Vagina (tissue), 2 donors: ENCODE measurements around the gene ERVK3-1. TPM values are rescaled to one million over a fixed set of nuclear protein-coding genes. Genes with fewer than 3 reads are reported as not detected.

Source experiments
- DNase-seq, 2 donors: peaks; one replicate each; pipeline ENCODE4 v3.0.0-alpha.2; 2017; ENCODE audit errors: extremely low spot score in 2 of 2
- H3K27ac ChIP-seq: fragments of 200-600 bp; sonication (generic); one replicate; pipeline ENCODE4 v1.5.1; 2019
- H3K27me3 ChIP-seq: fragments of 200-600 bp; sonication (generic); one replicate; pipeline ENCODE4 v1.5.1; 2019
- H3K36me3 ChIP-seq, 2 donors: fragments of 200-600 bp; sonication (generic); one replicate each; pipeline ENCODE4 v1.5.1; 2017 to 2019
- H3K4me1 ChIP-seq: fragments of 200-600 bp; sonication (generic); one replicate; pipeline ENCODE4 v1.5.1; 2019
- H3K4me3 ChIP-seq, 2 donors: fragments of 200-600 bp; sonication (generic); 1 replicate in 1 of 2; 2 replicates in 1 of 2; pipeline ENCODE4 v1.5.1; 2016 to 2019
- H3K9me3 ChIP-seq: fragments of 200-600 bp; sonication (generic); one replicate; pipeline ENCODE4 v1.5.1; 2019
- CTCF ChIP-seq, 3 experiments: fragments of 450-650 bp in 2 of 3; fragments of 200-600 bp in 1 of 3; sonication (generic) in 1 of 3; IDR thresholded peaks; one replicate each; pipeline ENCODE4 v1.5.1; 2017 to 2019; ENCODE audit warnings: antibody characterized with exemption in 3 of 3, mild to moderate bottlenecking in 2 of 3, moderate library complexity in 2 of 3
- POLR2A ChIP-seq, 2 donors: fragments of 450-650 bp; IDR thresholded peaks; one replicate each; pipeline ENCODE4 v1.6.1; 2017; ENCODE audit warnings: antibody characterized with exemption in 2 of 2, mild to moderate bottlenecking in 2 of 2, moderate library complexity in 2 of 2
- POLR2AphosphoS5 ChIP-seq, 2 donors: sonication (generic); formaldehyde crosslinking; IDR thresholded peaks; one replicate each; pipeline ENCODE4 v1.9.0; 2017; ENCODE audit warnings: antibody characterized with exemption in 2 of 2, mild to moderate bottlenecking in 2 of 2, low read depth in 1 of 2; ENCODE audit not compliant: insufficient read depth in 1 of 2
- intact Hi-C: fragments of 100-400 bp; cut with DNase I; formaldehyde crosslinking; loops from one replicate; pipeline ENCODE4 v1.15.1; 2023
- total RNA-seq: library from RNA; depleted of rRNA; stranded (reverse); fragments of >200 nt; gene quantifications from one replicate; pipeline ENCODE4 v1.2.3, GENCODE V29; 2016

ERVK3-1 gene
- total RNA-seq, 1 donor from 2014 or later: 45.9 TPM

GRCh38 chr19:58277748-58278540, 27.2 kb upstream of the ERVK3-1 start:
- Histone ChIP-seq H3K36me3 (peaks cover 0 to 35% of the 10 kb centered on the region in 2 donors), H3K4me3 (peak overlapping the region; percentile 69 to 100), H3K4me1 (peaks cover 30% of the 10 kb centered on the region), H3K27ac (peak overlapping the region; percentile 92), H3K9me3 (peaks cover 19% of the 10 kb centered on the region), H3K27me3 (no peaks in the 10 kb centered on the region)
- DNase-seq: no peak
- intact Hi-C loops: no loop called here
- TF ChIP-seq CTCF (IDR thresholded peaks at IDR 0.05) (no peak), POLR2AphosphoS5 (IDR thresholded peaks at IDR 0.05; ENCODE audit: insufficient read depth in 1 of 2, low read depth in 1 of 2) (no peak), POLR2A (IDR thresholded peaks at IDR 0.05) (no peak)

GRCh38 chr19:58278541-58279041, 26.6 kb upstream of the ERVK3-1 start, which contains the start of gene ZNF8:
Gene ZNF8, plus strand, starts transcription at chr19:58278955. Its CDS starts 127 bp downstream, at chr19:58279082.
- DNase-seq: peak; percentile 96 to 98
- Histone ChIP-seq H3K27me3 (no peaks in the 10 kb centered on the region), H3K9me3 (peaks cover 15% of the 10 kb centered on the region), H3K4me3 (peak within 1 kb of the TSS; percentile 69 to 100), H3K36me3 (peaks cover 0 to 29% of the 10 kb centered on the region in 2 donors), H3K27ac (peak within 1 kb of the TSS; percentile 92), H3K4me1 (peaks cover 30% of the 10 kb centered on the region)
- TF ChIP-seq POLR2AphosphoS5 (IDR thresholded peaks at IDR 0.05; ENCODE audit: insufficient read depth in 1 of 2, low read depth in 1 of 2) (peak; percentile 94), CTCF (IDR thresholded peaks at IDR 0.05) (peak in 1 of 3 experiments; percentile 21), POLR2A (IDR thresholded peaks at IDR 0.05) (peak in 1 of 2 donors; percentile 28)
- intact Hi-C loops: no loop called here

GRCh38 chr19:58279042-58279924, 25.9 kb upstream of the ERVK3-1 start:
- Histone ChIP-seq H3K4me3 (peak overlapping the region; percentile 69 to 100), H3K4me1 (peaks cover 30% of the 10 kb centered on the region), H3K27me3 (no peaks in the 10 kb centered on the region), H3K36me3 (peaks cover 0 to 26% of the 10 kb centered on the region in 2 donors), H3K27ac (peak overlapping the region; percentile 92), H3K9me3 (peaks cover 9% of the 10 kb centered on the region)
- intact Hi-C loops: no loop called here
- TF ChIP-seq POLR2A (IDR thresholded peaks at IDR 0.05) (no peak), CTCF (IDR thresholded peaks at IDR 0.05) (no peak), POLR2AphosphoS5 (IDR thresholded peaks at IDR 0.05; ENCODE audit: insufficient read depth in 1 of 2, low read depth in 1 of 2) (peak in 1 of 2 donors; percentile 70)
- DNase-seq: no peak

GRCh38 chr19:58279925-58280316, 25.3 kb upstream of the ERVK3-1 start:
- intact Hi-C loops: loop anchor here (1.0 kb wide), 1 partner anchor 28 kb away; no protein-coding TSS in a partner anchor
- Histone ChIP-seq H3K27ac (no peak overlapping the region), H3K9me3 (peaks cover 3% of the 10 kb centered on the region), H3K4me3 (peak overlapping the region; percentile 69 to 100), H3K4me1 (peaks cover 30% of the 10 kb centered on the region), H3K27me3 (no peaks in the 10 kb centered on the region), H3K36me3 (peaks cover 0 to 24% of the 10 kb centered on the region in 2 donors)
- DNase-seq: no peak
- TF ChIP-seq POLR2A (IDR thresholded peaks at IDR 0.05) (no peak), CTCF (IDR thresholded peaks at IDR 0.05) (no peak), POLR2AphosphoS5 (IDR thresholded peaks at IDR 0.05; ENCODE audit: insufficient read depth in 1 of 2, low read depth in 1 of 2) (no peak)
